ENCODE measurements around the gene SORCS2.

The SORCS2 gene

DNA sequence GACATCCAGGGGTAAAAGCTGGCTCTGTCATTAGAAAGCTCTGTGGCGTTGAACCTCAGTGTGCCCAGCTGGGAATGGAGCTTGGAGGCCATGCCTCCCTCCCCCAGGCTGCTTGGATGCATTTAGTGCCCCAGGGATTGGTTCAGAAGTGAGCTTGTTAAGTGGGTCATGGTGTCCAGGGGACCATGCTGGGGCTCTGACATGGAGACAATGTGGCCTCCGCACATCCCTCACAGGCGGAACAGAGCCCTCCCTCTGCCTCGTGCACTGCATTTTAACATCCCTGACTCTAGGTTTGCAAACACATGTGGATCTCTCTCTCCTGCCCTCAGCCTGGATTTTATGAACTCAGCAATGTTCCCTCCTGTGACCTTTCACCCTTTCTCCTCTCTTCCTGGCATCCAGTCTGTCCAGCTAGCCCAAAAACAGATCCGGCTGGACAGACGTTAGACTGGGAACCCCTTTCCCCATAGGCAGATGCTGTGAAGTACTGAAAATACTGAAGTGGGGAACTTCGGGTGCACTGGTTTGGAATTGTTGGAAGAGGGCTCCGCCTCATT lies 81.5 kb downstream of the SORCS2 start:
- ATAC-seq: no peak

DNA sequence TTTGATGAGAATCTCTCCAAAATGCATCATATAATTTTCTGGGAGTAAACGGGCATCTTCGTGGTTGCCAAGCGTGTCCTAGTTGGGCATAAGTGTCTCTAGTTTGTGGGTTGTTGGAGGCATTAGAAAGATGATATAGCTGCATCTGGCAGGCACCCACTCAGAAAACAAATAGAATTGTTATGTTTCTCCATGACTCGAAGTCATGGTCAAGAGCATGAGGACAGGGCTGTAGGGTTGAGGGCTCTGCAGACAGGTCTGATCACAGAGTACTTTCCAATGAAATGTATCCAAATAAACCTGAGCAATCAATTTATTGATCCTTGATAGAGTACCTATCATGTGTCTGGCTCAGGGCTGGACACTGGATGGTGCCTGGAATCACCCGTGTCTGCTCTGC lies 82.7 kb downstream of the SORCS2 start:
- no peak for ATAC-seq

DNA sequence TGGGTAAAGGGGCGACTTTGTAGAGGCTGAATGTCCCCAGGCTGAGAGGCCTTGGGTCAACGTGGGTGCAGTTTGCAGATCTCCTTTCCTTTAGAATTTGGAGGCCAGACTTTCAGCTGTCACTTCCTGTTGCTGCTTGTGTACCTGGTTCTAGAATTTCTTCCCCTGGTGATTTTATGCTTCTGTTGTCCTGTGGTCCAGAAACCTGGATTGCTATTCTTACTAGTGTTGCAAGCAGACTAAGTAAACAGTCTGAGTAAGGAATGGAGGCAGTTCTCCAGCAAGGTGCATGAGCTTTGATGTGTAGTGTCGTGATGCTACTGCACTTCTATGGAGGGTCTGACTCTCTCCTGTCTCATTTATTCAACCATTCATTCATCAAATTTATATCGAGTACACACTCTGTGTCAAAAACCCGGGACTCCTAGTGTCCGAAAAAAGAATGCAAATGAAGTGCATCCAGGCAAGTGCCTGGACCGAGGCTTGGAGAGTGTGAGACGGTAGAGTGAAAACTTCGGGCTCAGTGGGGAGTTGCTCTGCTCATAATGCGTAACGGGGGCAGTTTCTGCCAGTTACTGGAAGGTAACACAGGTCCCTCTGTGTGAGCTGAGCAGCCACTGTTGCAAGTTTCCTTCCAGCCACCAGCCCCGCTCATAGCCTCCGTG lies 83.3 kb downstream of the SORCS2 start:
- ATAC-seq: no peak

DNA sequence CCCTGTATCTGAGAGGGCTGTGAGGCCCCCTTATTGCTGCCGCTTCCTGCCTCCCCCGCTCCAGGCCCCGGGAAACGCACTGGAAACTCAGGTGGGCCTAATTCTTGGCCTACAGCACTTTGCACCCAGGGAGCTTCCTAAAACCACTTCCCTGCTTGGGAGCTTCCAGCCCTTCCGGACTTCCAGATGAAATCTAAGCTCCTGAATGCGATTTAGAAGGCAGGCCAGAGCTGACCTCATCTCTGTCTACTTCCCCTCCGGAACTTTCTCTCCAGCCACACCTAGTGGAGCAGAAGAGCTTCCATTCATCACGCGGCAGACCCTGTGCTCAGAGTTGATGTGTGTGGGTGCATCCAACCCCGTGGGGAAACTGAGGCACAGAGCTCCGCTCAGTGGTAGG lies 84.2 kb downstream of the SORCS2 start:
- no peak for ATAC-seq

DNA sequence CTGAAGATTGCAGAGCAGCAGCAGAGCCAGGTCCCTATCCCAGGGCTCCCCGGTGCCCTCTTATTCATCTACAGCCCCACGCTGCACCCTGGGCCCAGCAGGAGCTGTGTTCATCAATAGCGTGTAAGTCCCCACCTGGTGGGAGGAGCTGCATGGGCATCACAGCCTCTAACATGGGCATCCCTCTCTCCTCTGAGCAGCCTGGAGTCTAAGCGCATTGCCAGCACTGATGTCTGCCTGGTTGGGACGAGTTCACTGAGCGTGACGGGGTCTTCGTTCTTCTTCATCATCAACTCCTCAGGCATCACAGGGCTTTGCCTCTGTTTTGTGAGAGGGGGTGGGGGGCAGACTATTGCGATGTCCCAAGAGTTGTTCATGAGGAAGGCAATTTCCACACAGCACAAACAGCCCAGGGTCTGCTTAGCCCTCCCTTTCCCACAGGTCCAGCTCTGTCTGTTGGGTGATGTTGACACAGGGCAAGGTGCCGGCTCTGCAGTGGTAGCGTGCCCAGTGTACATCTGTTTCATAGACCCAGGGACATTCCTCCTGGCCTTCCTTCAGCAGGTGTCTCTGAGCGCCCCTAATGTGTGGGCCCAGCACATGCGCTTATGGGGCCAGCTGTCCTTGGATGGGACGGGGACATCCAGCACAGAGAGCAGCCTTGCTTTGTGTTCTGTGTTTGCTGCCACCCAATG lies 85.9 kb downstream of the SORCS2 start:
- ATAC-seq: no peak

DNA sequence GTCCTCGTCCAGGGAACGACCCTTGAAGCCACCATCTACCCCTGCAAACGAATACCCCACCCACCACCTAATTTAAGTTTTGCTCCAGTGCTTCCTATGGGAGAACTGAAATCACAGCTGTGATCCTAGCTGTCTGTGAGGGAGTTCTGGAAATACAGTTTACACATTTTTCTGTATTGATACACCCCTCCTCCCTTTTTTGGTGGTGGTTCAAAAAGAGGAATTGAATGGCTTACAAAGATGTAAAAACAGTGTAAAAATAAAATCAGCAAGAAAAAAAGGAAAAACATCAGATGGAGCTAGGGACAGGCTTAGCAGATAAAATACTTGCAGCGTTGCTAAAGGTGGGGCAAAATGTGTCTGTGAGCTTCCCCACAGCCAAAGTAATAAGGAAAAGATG lies 86.6 kb downstream of the SORCS2 start:
- no peak for ATAC-seq

DNA sequence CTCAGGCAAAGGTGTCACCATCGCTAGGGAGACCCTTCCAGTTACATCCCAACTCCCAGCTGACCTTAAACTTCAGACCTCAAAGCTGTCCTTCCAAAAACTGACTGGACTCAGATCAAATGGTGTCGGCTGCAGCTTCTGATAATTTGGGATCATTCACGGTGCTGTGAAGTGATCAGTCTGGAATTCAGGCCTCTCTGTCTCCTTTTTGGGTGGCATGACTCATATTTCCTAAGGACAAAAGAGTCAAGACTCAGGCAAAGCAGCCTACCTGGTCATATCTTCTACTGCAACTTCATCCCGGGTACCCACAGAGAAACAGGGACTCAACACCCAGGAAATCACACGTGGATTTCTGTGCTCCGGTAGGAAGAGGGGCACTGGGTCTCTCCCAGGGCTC lies 87.6 kb downstream of the SORCS2 start:
- no peak for ATAC-seq

DNA sequence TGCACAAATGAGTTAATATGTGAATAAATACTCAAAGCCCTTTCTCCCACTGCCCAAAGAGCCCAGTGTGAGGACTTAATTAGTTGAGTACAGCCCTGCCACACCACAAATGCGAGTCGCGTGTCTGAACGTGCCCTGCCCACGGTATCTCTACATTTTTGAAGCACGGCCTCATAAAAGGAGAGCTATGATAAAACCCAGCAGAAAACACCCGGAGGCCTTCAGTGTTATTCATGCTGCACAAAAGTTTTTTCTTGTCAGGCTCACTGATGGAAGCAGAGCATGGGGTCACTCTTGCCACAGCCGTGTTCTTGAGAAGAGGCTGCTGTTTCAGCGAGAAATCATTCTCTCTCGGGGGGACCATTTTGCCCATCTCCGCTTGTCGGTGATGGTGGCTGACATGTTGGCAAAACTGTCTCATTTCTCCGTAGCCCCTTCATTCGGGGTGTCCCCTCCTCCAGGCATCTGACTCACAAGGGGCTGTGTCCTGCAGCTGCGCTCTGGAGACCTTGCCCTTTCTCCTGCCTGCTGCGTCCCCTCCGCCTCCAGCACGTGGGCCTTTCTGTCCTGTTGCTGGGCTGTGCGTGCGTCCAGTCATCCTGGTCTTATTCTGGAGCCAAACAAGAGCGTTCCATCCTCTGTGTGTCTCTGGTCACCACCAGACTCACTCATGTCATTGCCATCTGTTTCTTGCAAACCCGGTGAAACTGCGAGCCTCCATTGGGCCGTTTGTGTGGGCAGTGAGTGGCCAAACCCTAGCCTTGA lies 88.8 kb downstream of the SORCS2 start:
- ATAC-seq: no peak

DNA sequence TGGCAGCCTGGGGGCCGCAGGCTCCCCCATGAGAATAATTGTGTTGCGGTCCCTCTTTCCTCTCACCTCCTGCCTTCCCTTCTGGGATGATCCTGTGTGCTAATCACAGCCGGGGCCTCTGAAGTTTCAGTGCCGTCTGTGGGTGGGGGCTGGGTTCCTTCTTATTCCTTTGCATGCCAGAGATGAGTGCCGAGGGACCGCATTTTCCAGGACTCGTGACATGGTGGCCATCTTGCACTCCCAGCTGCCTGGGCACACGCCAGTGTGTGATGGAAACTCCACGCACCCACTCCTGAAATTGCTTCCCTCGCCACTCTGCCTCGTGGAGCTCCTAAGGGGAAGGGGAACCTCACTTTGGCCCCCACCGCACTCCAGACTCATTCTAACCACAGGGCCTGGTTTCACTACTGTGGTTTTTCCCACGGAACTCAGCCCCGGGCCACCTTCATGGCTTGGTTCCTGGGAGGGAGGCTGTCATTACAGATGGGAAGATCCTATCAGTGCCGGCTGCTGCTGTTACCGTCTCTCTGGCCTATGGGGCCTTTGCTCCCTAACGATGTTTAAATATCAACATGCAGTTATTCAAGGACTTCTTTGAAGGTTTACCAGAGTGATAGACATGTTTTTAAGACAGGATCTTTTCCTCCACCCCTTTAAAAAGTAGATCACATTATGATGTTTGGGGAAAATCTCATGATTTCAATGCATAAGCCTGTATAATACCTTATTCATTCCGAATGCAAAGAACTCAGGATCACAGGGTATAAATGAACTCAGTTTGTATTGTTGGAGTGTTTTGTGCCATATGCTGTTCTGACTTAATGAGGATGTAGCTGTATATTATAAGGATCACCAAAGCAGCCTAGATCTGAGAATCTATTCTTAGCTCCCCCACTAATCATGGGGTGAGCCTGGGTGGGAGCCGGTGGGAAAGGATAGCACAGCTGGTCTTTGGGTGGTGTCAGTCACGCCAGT lies 89.6 kb downstream of the SORCS2 start:
- no peak for ATAC-seq

DNA sequence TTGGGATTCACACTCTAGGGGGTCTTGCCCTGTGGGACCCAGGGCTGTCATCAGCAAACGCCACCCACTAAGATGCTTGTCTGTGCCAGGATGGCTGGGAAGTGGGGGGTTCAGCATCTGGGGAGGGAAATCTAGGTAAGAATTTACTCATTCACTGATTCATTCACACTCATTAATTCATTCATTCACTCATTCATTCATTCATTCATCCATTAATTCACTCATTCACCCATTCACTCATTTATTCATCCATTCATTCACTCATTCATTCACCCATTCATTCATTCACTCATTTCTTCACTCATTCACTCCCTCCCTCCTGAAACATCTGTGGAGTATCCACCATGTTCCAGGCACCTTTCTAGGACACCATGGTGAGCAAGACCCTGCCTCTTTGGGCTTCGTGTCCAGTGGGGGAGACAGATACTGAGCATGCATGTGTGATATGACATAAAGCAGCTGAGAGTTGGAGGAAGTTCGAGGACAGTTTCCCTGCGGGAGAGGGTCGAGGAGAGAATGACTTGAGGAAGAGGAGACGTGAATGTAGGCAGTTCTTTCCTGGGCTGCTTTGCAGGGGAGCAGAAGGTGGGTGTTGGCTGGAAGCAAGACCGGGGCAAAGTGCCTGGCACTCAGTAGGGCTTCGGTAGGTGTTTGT lies 90.6 kb downstream of the SORCS2 start:
- ATAC-seq: no peak

DNA sequence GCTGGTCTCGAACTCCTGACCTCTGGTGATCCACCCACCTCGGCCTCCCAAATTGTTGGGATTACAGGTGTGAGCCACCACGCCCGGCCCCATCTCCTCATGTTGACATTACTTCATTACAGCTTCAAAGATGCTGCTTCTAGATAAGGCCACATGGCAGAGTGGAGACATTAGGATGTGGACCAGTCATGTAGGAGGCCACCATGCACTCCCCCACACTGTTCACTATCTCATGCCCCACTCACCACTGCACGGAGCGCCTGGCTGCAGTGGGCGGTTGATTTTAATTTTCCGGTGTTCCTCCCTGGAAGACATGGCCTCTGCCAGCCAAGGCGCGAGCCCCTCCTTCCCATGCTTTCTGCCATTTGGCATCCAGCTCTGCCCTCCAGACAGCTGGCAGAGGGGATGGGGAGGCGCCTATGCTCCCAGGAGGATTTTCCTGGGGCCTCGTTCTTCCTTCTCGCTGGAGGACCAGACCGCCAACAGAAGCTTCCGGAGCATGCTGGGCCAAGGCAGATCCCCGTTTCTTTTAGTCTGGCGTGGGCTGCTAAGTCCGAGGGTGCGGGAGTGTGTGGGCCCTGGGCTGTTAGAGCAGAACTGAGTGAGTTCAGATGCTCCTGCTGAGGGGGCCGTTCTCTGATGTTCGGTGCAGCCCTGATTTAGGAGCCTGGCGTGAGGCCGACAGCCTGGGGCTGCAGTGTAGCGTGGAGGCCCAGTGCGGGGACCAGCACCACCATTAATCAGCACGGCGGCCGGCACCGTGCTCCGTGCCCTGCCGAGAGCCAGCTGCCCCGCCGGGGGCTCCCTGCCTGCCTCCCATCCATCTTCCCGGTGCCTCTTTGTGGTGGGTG lies 93.1 kb downstream of the SORCS2 start:
- ATAC-seq: no peak

DNA sequence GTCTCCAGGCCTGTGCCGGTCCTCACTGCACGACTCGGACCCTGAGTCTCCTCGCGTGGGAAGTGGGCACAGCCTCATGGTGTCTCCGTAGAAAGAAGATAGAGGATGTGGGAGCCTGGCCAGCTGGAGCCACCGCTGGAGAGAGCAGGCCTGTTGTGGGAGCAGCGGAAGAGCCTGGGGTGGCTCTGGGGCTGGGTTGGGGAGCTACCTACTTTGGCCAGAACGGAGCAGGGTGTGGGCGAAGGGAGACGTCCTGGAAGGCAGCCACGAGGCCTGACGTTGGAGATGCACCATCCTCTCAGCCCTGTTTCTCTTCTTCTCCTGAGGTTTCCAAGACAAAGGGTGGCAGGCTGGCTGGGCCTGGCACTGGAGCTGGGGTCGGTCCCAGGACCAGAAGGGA lies 93.8 kb downstream of the SORCS2 start:
- no peak for ATAC-seq

DNA sequence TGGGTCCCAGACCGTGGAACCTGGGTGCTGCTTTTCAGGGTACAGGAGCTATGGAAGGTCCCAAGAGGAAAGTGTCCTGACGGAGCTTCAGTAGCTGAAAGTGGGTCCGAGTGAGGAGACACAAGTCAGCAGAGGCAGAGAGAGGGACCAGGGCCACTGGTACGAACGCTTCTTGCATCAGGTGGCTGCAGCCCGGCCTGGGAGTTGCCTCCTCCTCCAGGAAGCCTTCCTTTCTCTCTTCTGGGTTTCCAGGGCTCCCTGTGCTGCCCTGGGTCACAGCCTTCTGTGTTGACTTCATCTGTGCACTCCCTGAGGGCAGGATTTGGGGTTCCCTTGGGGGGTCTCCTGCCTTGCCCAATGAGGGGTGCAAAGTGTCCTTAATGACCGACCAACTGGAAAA lies 94.5 kb downstream of the SORCS2 start:
- no peak for ATAC-seq

DNA sequence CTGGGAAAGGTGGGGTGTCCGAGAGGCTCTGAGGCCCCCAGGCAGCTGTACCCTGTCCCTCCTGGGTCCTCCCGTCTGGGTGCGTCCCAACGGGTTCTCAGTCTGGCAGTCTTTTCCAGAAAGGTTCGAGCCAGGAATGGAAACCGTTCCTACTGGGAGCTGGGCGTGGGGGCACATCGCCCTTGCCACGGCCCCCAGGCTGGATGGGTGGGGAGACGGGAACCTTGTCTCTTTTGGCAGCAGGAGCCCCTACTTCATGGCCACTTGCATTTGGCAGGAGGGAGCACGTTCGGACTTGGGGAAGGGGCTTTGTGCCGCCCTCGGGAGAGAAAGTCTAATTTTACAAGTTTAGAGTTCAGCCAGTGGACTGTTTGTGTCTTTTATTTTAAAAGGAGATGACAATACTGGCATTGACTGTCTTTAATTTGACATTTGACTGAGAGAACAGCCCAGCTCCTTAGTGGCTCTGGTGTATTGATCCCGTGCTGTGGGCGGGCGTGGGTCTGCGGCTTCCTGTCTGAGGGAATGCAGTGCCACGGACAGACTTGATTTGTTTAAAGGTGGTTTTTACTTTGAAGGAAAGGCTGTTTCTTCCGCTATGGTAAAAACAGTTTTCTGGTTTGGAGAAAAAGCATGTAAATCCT lies 95.1 kb downstream of the SORCS2 start:
- no peak for ATAC-seq

DNA sequence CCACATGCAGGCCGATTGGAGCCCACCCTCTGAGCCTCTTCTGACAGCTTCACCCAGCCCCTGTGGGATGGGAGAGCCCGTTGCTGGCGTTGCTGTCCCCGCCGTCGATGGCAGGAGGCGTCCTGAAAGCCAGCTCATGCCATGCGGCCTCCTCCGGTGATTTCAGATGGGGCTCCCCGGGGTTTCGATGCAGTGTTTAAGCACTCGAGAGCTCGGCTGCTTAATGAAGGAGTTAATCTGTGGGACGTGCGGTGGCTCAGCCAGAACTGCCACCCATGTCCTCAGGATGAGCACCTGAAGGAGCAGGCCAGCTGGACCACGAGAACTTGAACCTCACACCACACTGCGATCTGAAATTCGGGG lies 95.6 kb downstream of the SORCS2 start:
- no peak for ATAC-seq

DNA sequence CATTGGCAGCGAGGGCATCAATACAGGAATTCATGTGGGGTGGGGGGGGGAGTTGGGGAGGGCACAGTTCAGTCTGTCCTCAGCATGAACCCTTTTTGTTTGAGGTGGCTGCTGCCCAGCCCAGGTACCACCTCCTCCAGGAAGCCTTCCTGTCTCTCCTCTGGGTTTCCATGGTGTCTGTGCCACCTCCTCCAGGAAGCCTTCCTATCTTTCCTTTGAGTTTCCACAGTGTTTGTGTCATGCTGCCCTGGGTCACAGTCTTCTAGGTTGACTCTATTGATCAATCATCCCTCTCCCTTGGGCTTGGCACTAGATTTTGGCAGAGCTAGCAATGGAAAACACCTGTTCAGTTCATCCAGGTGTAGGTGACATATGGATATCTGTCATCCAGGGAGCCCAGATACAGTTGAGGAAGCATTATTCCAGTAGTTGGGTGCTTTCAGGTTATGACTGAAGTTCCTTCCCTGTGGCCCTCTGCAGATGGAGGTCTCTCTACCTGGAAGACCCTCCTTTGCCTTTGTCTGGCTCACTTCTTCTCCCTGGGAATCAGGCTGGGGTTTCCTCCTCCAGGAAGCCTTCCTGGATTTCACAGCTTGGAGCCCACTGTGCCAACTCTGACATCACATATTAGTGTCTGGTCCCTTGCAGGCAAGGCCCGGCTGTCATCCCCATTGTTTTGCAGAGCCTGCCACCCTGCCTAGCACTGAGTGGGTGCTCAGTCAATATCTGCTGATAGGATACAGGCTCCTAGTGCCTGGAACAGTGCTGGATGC lies 96.6 kb downstream of the SORCS2 start:
- ATAC-seq: no peak

DNA sequence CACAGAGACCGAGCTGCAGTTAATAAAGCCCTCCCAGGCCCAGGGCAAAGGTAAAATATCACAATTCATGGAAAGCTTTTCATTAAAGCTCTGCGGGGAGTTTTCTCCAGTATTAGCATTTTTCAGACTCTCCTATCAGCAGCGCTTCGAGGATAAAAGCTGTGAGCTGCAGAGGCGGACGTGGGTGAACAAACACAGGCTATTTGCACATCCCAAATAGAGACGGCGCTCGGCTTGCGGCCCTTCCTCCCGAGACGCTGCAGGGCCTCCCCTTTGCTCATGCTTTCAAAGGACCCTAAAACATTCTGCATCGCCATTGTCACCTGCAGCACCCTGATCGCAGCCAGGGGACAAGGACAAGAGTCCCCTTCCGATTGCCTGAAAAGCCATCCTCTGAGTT lies 97.3 kb downstream of the SORCS2 start:
- no peak for ATAC-seq

DNA sequence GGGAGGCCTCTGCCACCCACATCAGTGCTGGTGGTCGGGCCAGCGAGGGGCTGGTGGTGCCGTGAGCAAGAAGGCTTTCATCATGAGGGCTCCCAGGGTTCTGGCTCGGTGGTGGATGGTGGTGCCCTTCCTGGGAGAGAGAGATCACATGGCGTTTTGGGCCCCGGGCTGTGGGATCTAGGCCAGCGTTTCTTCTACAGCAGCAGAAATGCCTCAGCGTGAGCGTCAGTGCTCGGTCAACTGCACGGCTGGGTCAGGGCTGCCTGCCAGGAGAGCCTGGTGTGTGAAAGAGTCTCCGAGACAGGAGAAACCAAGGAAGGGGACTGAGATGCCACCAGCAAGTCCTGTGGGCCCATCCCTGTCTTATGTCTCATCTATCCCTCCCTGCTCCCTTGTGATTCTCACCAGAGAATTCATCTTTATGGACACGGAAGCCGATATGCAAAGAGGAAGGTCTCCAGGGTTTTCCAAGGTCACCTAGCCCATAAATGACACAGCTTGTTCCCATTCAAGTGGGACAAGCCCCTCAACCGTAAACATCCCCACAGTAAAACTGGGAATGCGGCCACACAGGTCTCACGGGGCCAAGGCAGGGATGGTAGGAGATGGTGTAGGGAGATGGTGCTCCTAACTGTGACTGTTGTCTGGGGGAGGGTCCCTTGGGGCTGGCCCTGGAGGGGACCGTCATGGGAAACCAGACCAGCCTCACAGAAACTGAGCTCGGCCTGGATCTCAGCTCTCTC lies 99.2 kb downstream of the SORCS2 start:
- no peak for ATAC-seq

DNA sequence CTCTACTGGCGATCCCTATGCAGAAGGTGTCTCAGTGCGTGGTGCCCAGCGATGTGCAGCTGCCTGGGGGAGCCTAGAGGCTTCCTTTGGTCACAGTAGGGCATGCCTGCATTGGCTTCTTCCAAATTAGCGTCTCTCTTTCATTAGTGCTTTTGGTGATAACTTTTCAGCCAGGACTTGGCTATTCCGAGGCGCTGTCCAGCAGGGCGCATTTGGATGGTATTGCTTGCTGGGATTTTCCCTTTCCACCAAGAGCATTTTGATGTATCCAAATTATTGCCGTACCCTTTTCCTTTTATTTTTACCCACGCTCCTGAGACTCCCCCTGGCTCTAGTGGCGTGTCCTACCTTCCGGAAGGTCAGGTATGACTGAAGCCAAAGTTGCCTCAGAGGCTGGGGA lies 101.4 kb downstream of the SORCS2 start:
- no peak for ATAC-seq
